GM19468 (cell line): ENCODE measurements around the gene AMOTL1.

Experiments used
- ATAC-seq: cut with Tn5 transposase; IDR thresholded peaks from one replicate; pipeline ENCODE4 v1.9.1; 2021; ENCODE audit warnings: mild to moderate bottlenecking, moderate library complexity, moderate number of reproducible peaks; ENCODE audit not compliant: unreplicated experiment; ENCODE audit errors: extremely low read depth

AMOTL1 gene, protein sequence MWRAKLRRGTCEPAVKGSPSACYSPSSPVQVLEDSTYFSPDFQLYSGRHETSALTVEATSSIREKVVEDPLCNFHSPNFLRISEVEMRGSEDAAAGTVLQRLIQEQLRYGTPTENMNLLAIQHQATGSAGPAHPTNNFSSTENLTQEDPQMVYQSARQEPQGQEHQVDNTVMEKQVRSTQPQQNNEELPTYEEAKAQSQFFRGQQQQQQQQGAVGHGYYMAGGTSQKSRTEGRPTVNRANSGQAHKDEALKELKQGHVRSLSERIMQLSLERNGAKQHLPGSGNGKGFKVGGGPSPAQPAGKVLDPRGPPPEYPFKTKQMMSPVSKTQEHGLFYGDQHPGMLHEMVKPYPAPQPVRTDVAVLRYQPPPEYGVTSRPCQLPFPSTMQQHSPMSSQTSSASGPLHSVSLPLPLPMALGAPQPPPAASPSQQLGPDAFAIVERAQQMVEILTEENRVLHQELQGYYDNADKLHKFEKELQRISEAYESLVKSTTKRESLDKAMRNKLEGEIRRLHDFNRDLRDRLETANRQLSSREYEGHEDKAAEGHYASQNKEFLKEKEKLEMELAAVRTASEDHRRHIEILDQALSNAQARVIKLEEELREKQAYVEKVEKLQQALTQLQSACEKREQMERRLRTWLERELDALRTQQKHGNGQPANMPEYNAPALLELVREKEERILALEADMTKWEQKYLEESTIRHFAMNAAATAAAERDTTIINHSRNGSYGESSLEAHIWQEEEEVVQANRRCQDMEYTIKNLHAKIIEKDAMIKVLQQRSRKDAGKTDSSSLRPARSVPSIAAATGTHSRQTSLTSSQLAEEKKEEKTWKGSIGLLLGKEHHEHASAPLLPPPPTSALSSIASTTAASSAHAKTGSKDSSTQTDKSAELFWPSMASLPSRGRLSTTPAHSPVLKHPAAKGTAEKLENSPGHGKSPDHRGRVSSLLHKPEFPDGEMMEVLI

GRCh38 chr11:94767701-94768601, at the start of gene AMOTL1:
Gene AMOTL1 (plus strand): TSS chr11:94768356. CDS start chr11:94768512, 156 bp downstream.
- peak; percentile 85 for ATAC-seq

GRCh38 chr11:94719876-94720275, 48.3 kb upstream of the AMOTL1 start:
- ATAC-seq: no peak

GRCh38 chr11:94721565-94722292, 46.4 kb upstream of the AMOTL1 start:
- ATAC-seq: no peak

DNA sequence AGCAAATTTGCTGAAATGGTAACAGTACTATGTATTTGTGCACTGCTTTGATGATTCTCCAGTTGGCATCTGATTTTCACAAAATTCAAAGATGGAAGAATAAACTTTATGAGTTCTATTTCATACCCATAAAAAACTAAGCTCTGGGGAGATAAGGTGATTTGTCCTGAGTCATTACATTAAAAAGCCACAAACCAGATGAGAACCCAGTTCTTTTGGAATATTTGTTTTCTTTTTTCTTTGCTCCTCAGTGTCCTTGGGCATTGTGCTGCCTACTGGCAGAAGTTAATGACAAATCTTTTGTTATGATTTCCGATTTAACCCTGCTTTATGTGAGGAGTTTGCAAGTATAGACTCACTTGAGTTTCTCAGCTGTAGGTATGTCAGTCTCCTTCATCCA, 45.4 kb upstream of the AMOTL1 start:
- ATAC-seq: no peak

- ATAC-seq: no peak
These were observed 43.1 kb upstream of the AMOTL1 start for GRCh38 chr11:94725097-94725496.

GRCh38 chr11:94727819-94728218, 40.3 kb upstream of the AMOTL1 start:
- ATAC-seq: no peak

- ATAC-seq: no peak
These were observed 39.6 kb upstream of the AMOTL1 start for GRCh38 chr11:94728541-94728940.

GRCh38 chr11:94728966-94729751, 39.0 kb upstream of the AMOTL1 start:
- ATAC-seq: no peak

- no peak for ATAC-seq
These were observed 38.0 kb upstream of the AMOTL1 start for GRCh38 chr11:94730153-94730552.

GRCh38 chr11:94731880-94732601, 36.1 kb upstream of the AMOTL1 start:
- ATAC-seq: no peak

GRCh38 chr11:94732617-94733281, 35.4 kb upstream of the AMOTL1 start:
- ATAC-seq: no peak

DNA sequence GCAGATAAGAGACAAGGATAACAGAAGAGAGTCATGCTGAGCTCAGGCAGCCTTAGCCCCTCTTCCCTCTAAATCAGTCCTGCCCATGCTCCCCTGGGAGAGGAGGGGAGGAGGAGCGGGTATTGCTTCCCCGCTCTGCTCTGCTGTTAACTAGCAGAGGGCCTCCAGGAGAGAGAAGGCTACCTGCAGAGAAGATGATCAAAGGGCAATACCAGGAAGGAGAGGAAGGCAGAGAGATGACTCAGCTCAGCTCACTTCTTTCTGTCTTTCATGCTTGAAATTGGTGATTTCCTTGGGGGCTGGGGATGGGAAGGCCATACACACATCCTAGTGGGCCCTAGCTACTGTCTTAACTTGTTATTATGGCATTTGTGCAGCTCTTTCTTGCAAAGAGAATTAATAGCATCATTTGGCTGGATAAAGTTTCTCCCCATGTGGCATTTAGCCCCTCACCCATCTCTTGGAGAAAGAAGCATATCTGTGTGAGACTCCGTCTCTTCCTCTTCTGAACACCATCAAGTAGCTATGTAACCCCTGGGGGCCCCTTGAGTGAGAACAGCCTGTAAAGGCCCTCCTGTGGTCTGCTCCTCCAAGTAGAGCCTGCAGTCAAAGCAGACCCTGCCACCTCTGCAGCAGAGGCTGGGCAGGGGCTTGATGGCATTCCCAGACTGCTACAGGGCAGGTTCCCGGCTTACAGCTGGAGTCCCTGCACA, 33.4 kb upstream of the AMOTL1 start:
- ATAC-seq: no peak

- ATAC-seq: no peak
These were observed 32.2 kb upstream of the AMOTL1 start for GRCh38 chr11:94735907-94736306.

- no peak for ATAC-seq
These were observed 31.0 kb upstream of the AMOTL1 start for GRCh38 chr11:94737171-94737611.

- ATAC-seq: no peak
These were observed 29.4 kb upstream of the AMOTL1 start for GRCh38 chr11:94738746-94739145.

DNA sequence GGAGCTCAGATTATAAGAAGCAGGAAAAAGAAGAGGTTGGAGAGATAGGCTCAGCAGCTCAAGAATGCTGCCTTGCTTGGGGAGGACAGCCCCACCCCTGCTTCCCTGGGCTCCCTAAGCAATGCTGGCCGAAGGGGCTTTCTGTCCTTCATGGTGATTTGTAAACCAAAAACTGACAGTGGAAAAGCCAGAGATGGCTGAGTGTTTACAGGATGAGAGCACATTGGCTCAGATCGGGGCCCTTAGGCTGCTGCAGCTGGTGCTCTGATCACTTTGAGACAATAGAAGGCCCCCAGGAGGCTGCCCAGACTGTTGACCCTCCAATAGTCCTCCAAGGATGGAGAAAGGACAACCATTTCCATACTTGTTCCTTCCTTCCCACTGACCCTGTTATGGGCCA, 28.8 kb upstream of the AMOTL1 start:
- no peak for ATAC-seq
